Liver (tissue), 9 donors: ENCODE data around the gene PARN. TPM values are rescaled to one million over a fixed set of nuclear protein-coding genes. Genes with fewer than 3 reads are reported as not detected.

Experiments used
- DNase-seq: peaks from one replicate; pipeline ENCODE4 v3.0.0-alpha.2; 2017; ENCODE audit warnings: low spot score
- H3K27ac ChIP-seq, 2 donors: one replicate each; pipeline ENCODE4 v1.7.0; 2013; ENCODE audit warnings: inconsistent platforms in 2 of 2, low read length in 2 of 2, control low read depth in 1 of 2, low read depth in 1 of 2, mild to moderate bottlenecking in 1 of 2
- H3K27me3 ChIP-seq, 4 donors: one replicate each; pipeline versions ENCODE4 v1.6.1 to v1.7.0; 2013; ENCODE audit warnings: low read length in 3 of 4, inconsistent platforms in 1 of 4, mild to moderate bottlenecking in 1 of 4, moderate library complexity in 1 of 4; ENCODE audit not compliant: control insufficient read depth in 4 of 4, insufficient read depth in 4 of 4
- H3K36me3 ChIP-seq, 4 donors: one replicate each; pipeline versions ENCODE4 v1.6.1 to v1.7.0; 2013; ENCODE audit warnings: low read length in 3 of 4, mild to moderate bottlenecking in 3 of 4, low read depth in 1 of 4, moderate library complexity in 1 of 4; ENCODE audit not compliant: control insufficient read depth in 4 of 4, insufficient read depth in 3 of 4
- H3K4me1 ChIP-seq, 4 donors: one replicate each; pipeline versions ENCODE4 v1.6.1 to v1.7.0; 2013; ENCODE audit warnings: low read length in 3 of 4, mild to moderate bottlenecking in 3 of 4, moderate library complexity in 1 of 4; ENCODE audit not compliant: control insufficient read depth in 4 of 4, insufficient read depth in 4 of 4
- H3K4me3 ChIP-seq, 3 donors: one replicate each; pipeline versions ENCODE4 v1.6.1 to v1.7.0; 2013; ENCODE audit warnings: low read length in 3 of 3, control low read depth in 1 of 3, low read depth in 1 of 3, mild to moderate bottlenecking in 1 of 3
- H3K9ac ChIP-seq, 2 donors: one replicate each; pipeline ENCODE4 v1.7.0; 2013; ENCODE audit warnings: low read length in 2 of 2, mild to moderate bottlenecking in 2 of 2, moderate library complexity in 2 of 2, control low read depth in 1 of 2, low read depth in 1 of 2
- H3K9me3 ChIP-seq, 4 donors: one replicate each; pipeline versions ENCODE4 v1.6.1 to v1.7.0; 2013; ENCODE audit warnings: low read length in 3 of 4; ENCODE audit not compliant: control insufficient read depth in 4 of 4
- EGR1 ChIP-seq, 2 donors: IDR thresholded peaks; 2 replicates each; pipeline ENCODE4 v1.6.1; 2016 to 2018; ENCODE audit warnings: antibody characterized with exemption in 2 of 2, low read depth in 2 of 2
- FOXA1 ChIP-seq: IDR thresholded peaks from 2 replicates; pipeline ENCODE4 v1.6.1; 2016; ENCODE audit warnings: antibody characterized with exemption
- FOXA2 ChIP-seq: IDR thresholded peaks from 2 replicates; pipeline ENCODE4 v1.6.1; 2016; ENCODE audit warnings: antibody characterized with exemption
- GABPA ChIP-seq, 2 donors: IDR thresholded peaks in 1 of 2; conservative IDR thresholded peaks in 1 of 2; 2 replicates each; pipeline ENCODE4 v1.6.1; 2016; ENCODE audit warnings: antibody characterized with exemption in 2 of 2, mild to moderate bottlenecking in 1 of 2, moderate library complexity in 1 of 2
- HNF4A ChIP-seq, 2 donors: conservative IDR thresholded peaks; 2 replicates each; pipeline ENCODE4 v1.6.1; 2016; ENCODE audit warnings: antibody characterized with exemption in 2 of 2, mild to moderate bottlenecking in 2 of 2
- HNF4G ChIP-seq: IDR thresholded peaks from 2 replicates; pipeline ENCODE4 v1.6.1; 2016; ENCODE audit warnings: antibody characterized with exemption
- JUND ChIP-seq, 2 donors: IDR thresholded peaks; 2 replicates each; pipeline ENCODE4 v1.6.1; 2016; ENCODE audit warnings: antibody characterized with exemption in 2 of 2
- NR2F2 ChIP-seq: IDR thresholded peaks from 2 replicates; pipeline ENCODE4 v1.6.1; 2016; ENCODE audit warnings: antibody characterized with exemption
- RAD21 ChIP-seq, 2 donors: IDR thresholded peaks; 2 replicates each; pipeline ENCODE4 v1.6.1; 2016; ENCODE audit warnings: antibody characterized with exemption in 2 of 2, mild to moderate bottlenecking in 2 of 2
- SP1 ChIP-seq: IDR thresholded peaks from 2 replicates; pipeline ENCODE4 v1.6.1; 2018; ENCODE audit warnings: antibody characterized with exemption, mild to moderate bottlenecking
- TAF1 ChIP-seq: conservative IDR thresholded peaks from 2 replicates; pipeline ENCODE4 v1.6.1; 2016; ENCODE audit warnings: antibody characterized with exemption, mild to moderate bottlenecking
- WGBS: extraction: QIAGEN DNeasy Blood & Tissue Kit; methylation state at CpG from one replicate; pipeline ENCODE4 v1.1.7; 2013; 5-methylcytosine and 5-hydroxymethylcytosine counted together
- polyA plus RNA-seq, 2 donors: library from polyadenylated mRNA; stranded (reverse) in 1 of 2; unstranded in 1 of 2; fragments of 200-250 nt in 1 of 2; fragments of >200 nt in 1 of 2; fragmentation: Nextera tagmentation in 1 of 2; extraction: Ambion mirVana in 1 of 2; gene quantifications; one replicate each; pipeline versions ENCODE4 v1.2.1 to v1.2.3, GENCODE V29; 2013 to 2015
- total RNA-seq, 2 donors: library from RNA; depleted of rRNA; stranded (reverse); fragments of >200 nt; gene quantifications; one replicate each; pipeline ENCODE4 v1.2.3, GENCODE V29; 2014
- TF ChIP-seq, protein P1 (sequence below): fragments of 150-350 bp; IDR thresholded peaks from 2 replicates; pipeline ENCODE4 v1.5.1; 2017; ENCODE audit warnings: improper control_type of control experiment, low read depth, low read length; ENCODE audit not compliant: missing input control
- TF ChIP-seq, protein P2 (sequence below): IDR thresholded peaks from 2 replicates; pipeline ENCODE4 v1.6.1; 2016; ENCODE audit warnings: antibody characterized with exemption
- TF ChIP-seq, protein P3 (sequence below): IDR thresholded peaks from 2 replicates; pipeline ENCODE4 v1.6.1; 2016; ENCODE audit warnings: antibody characterized with exemption
- TF ChIP-seq, protein P4 (sequence below): IDR thresholded peaks from 2 replicates; pipeline ENCODE4 v1.6.1; 2016; ENCODE audit warnings: antibody characterized with exemption
- TF ChIP-seq, protein P5 (sequence below): IDR thresholded peaks from 2 replicates; pipeline ENCODE4 v1.6.1; 2016; ENCODE audit warnings: antibody characterized with exemption, mild to moderate bottlenecking
- donor health status: healthy.
- donor health status: healthy.
- donor health status: healthy.
- donor health status: healthy.
- donor health status: healthy.

PARN gene
- total and polyA plus RNA-seq, 4 donors: 7.9 to 19.7 (median 9.7) TPM

DNA sequence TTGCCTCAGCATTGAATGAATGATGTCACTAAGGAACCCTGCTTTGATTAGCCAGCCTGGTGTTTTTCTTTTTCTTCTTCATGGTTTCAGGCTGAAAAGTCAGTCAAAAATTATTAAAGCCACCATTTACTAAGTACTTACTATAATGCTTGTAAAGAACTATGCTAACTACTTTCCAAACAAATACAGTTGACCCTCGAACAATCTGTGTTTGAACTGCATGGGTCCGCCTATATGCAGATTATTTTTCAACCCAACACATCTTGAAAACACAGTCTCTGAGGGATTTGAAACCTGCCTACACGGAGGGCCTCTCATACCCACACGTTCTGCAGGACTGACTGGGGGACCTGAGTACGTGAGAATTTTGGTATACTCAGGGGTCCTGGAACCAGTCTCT, 136.3 kb downstream of the PARN start:
- H3K4me1 ChIP-seq: peaks cover 0 to 9% (median 3%) of the 10 kb centered on the region in 4 donors

DNA sequence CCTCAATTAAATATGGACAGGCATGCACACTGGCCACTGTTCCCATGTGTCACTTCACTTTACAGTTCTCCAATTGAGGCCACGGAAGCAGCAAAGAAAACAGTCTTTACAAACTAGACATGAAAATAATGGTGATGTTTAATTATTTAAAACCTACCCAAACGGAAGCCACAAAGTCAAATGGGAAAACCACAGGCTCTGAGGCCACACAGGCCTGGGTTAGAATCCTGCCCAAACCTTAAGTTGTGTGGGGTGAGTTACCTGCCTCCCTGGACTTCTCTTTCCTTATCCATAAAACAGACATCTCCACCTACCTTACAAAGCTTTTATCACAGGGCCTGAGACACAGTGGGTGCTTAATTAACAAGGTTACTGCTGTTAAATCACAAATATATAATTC, 137.4 kb downstream of the PARN start:
- no peak overlapping the region for H3K27ac ChIP-seq
- H3K36me3 ChIP-seq: no peaks in the 10 kb centered on the region
- H3K4me3 ChIP-seq: no peak overlapping the region
- peaks cover 0 to 8% (median 4%) of the 10 kb centered on the region in 4 donors for H3K4me1 ChIP-seq
- H3K9me3 ChIP-seq: no peaks in the 10 kb centered on the region
- no peak for DNase-seq
- TF ChIP-seq SP1 (no peak), HNF4G (no peak)
- TF ChIP-seq, protein P1, sequence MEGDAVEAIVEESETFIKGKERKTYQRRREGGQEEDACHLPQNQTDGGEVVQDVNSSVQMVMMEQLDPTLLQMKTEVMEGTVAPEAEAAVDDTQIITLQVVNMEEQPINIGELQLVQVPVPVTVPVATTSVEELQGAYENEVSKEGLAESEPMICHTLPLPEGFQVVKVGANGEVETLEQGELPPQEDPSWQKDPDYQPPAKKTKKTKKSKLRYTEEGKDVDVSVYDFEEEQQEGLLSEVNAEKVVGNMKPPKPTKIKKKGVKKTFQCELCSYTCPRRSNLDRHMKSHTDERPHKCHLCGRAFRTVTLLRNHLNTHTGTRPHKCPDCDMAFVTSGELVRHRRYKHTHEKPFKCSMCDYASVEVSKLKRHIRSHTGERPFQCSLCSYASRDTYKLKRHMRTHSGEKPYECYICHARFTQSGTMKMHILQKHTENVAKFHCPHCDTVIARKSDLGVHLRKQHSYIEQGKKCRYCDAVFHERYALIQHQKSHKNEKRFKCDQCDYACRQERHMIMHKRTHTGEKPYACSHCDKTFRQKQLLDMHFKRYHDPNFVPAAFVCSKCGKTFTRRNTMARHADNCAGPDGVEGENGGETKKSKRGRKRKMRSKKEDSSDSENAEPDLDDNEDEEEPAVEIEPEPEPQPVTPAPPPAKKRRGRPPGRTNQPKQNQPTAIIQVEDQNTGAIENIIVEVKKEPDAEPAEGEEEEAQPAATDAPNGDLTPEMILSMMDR: no peak
- no peak overlapping the region for H3K9ac ChIP-seq
- 86% methylated on average over 2 of the region's 2 CpGs for WGBS
- H3K27me3 ChIP-seq: no peaks in the 10 kb centered on the region

More for the DNA sequence above, 136.3 kb downstream of the PARN start:
- H3K27ac ChIP-seq: no peak overlapping the region
- no peaks in the 10 kb centered on the region for H3K27me3 ChIP-seq
- WGBS: 92% methylated on average over 5 of the region's 5 CpGs
- no peak overlapping the region for H3K9ac ChIP-seq
- no peak for DNase-seq
- H3K4me3 ChIP-seq: no peak overlapping the region
- TF ChIP-seq EGR1 (IDR thresholded peaks at IDR 0.05; ENCODE audit: low read depth in 2 of 2): no peak
- TF ChIP-seq NR2F2: no peak
- no peak for TF ChIP-seq HNF4A (conservative IDR thresholded peaks at IDR 0.05)
- no peaks in the 10 kb centered on the region for H3K9me3 ChIP-seq
- H3K36me3 ChIP-seq: no peaks in the 10 kb centered on the region

DNA sequence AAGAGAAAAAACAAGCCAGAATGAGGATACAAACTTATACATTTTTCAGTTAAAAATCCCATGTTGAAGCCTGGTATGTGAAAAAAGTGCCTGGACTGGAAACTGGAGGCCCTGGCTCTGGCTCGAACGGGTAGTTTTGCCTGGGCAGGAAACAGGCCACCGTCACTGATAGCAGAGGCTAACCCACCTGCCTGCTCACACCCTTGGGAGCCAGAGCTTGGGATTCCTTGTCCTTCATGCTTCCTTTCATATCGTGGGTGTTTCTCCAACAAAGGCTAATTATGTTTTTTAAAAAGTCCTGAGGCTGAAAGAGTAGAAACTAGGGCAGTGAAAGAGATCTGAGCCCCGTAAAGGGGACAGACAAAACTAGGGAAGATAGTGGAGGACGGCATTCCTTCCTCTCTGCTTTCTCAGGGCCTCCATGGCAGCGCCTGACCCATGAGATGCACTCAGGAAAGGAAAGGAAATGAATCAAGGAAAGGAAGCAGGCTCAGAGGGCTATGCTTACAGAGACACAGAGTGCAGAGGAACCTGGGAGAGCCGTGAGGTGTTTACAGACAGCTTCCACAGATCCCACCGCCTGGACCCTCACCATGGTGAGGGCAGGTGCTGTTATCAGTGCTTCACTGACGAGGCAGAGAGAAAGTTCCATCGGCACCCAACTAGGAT, 138.1 kb downstream of the PARN start:
- no peak overlapping the region for H3K9ac ChIP-seq
- H3K36me3 ChIP-seq: no peaks in the 10 kb centered on the region
- no peaks in the 10 kb centered on the region for H3K9me3 ChIP-seq
- H3K4me3 ChIP-seq: no peak overlapping the region
- WGBS: 87% methylated on average over 11 of the region's 11 CpGs
- H3K4me1 ChIP-seq: peaks cover 0 to 13% (median 8%) of the 10 kb centered on the region in 4 donors
- no peak overlapping the region for H3K27ac ChIP-seq
- H3K27me3 ChIP-seq: no peaks in the 10 kb centered on the region
- TF ChIP-seq HNF4G (no peak), JUND (IDR thresholded peaks at IDR 0.05) (no peak), SP1 (no peak), GABPA (IDR thresholded peaks at IDR 0.05 in 1 of 2, conservative IDR thresholded peaks at IDR 0.05 in 1 of 2) (no peak), RAD21 (IDR thresholded peaks at IDR 0.05) (no peak), NR2F2 (no peak), FOXA1 (no peak), TAF1 (no peak), EGR1 (IDR thresholded peaks at IDR 0.05; ENCODE audit: low read depth in 2 of 2) (no peak), FOXA2 (no peak)
- TF ChIP-seq, protein P2, sequence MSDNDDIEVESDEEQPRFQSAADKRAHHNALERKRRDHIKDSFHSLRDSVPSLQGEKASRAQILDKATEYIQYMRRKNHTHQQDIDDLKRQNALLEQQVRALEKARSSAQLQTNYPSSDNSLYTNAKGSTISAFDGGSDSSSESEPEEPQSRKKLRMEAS: no peak
- TF ChIP-seq, protein P3, sequence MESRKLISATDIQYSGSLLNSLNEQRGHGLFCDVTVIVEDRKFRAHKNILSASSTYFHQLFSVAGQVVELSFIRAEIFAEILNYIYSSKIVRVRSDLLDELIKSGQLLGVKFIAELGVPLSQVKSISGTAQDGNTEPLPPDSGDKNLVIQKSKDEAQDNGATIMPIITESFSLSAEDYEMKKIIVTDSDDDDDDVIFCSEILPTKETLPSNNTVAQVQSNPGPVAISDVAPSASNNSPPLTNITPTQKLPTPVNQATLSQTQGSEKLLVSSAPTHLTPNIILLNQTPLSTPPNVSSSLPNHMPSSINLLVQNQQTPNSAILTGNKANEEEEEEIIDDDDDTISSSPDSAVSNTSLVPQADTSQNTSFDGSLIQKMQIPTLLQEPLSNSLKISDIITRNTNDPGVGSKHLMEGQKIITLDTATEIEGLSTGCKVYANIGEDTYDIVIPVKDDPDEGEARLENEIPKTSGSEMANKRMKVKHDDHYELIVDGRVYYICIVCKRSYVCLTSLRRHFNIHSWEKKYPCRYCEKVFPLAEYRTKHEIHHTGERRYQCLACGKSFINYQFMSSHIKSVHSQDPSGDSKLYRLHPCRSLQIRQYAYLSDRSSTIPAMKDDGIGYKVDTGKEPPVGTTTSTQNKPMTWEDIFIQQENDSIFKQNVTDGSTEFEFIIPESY: no peak
- TF ChIP-seq, protein P1: no peak
- TF ChIP-seq, protein P4, sequence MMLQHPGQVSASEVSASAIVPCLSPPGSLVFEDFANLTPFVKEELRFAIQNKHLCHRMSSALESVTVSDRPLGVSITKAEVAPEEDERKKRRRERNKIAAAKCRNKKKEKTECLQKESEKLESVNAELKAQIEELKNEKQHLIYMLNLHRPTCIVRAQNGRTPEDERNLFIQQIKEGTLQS: no peak
- TF ChIP-seq, protein P5, sequence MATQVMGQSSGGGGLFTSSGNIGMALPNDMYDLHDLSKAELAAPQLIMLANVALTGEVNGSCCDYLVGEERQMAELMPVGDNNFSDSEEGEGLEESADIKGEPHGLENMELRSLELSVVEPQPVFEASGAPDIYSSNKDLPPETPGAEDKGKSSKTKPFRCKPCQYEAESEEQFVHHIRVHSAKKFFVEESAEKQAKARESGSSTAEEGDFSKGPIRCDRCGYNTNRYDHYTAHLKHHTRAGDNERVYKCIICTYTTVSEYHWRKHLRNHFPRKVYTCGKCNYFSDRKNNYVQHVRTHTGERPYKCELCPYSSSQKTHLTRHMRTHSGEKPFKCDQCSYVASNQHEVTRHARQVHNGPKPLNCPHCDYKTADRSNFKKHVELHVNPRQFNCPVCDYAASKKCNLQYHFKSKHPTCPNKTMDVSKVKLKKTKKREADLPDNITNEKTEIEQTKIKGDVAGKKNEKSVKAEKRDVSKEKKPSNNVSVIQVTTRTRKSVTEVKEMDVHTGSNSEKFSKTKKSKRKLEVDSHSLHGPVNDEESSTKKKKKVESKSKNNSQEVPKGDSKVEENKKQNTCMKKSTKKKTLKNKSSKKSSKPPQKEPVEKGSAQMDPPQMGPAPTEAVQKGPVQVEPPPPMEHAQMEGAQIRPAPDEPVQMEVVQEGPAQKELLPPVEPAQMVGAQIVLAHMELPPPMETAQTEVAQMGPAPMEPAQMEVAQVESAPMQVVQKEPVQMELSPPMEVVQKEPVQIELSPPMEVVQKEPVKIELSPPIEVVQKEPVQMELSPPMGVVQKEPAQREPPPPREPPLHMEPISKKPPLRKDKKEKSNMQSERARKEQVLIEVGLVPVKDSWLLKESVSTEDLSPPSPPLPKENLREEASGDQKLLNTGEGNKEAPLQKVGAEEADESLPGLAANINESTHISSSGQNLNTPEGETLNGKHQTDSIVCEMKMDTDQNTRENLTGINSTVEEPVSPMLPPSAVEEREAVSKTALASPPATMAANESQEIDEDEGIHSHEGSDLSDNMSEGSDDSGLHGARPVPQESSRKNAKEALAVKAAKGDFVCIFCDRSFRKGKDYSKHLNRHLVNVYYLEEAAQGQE: no peak
- no peak for DNase-seq
